T-helper 1 cell treated with Interleukin-12 subunit alpha and Interleukin-12 subunit beta and Interleukin-4 antibody, amounts not matched to agents 30 ng/mL and 1 ng/mL, for 36 hours (primary cell): ENCODE data around the gene MYCBPAP. TPM values are rescaled to one million over a fixed set of nuclear protein-coding genes. Genes with fewer than 3 reads are reported as not detected.
"Not testable (repeated sequence)": the region's sequence is repeated elsewhere in the genome, so short reads cannot be mapped to it uniquely, and the experiment has no call there.

Experiments
- intact Hi-C: fragments of 100-400 bp; cut with micrococcal nuclease; formaldehyde crosslinking; loops from one replicate; pipeline ENCODE4 v1.15.1; 2024
- total RNA-seq: library from RNA; stranded (reverse); gene quantifications from 2 replicates; pipeline ENCODE4 v1.2.3, GENCODE V29; 2022

Gene MYCBPAP
- total RNA-seq, 1 donor from 2014 or later, result 7.5 TPM

DNA sequence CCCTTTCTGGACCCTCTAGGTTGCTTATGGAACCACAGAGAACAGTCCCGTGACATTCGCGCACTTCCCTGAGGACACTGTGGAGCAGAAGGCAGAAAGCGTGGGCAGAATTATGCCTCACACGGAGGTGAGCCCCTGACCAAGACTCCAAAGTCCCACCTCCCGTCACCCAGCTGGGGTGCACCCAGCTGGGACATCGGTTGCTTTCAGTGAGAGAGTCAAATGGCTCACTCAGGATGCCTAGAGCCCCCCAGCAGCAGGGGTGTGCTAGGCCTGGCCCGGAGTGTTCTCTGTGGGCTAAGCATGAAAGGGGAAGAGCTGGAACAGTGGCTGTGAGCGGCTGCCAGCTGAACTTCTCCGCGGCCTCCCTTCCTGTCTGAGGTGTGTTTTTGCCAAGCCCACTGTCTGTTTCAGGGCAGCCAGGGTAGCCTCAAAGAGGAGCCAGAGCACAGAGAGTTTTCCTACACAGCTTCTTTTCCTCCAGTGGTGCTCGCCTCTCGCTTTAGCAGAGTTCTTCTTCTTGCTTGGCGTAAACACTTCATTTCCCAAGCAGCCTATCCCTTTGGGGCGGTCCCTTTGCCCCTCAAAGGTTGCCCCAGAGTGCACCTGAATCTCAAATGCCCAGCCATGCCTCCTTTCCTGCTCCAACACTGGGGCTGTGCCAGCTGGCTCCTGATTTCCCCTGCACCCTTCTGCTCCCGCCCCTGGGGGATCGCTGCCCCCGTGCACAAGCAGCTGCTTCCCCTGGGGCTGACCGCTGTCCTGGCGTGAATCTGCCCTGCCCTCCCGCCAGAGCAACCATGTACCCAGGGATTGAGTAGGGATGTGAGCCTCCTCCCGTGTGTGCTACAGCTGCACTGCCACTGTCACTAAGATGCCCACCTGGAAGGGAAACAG, 37.0 kb upstream of the MYCBPAP start:
- intact Hi-C loops, result no loop called here

DNA sequence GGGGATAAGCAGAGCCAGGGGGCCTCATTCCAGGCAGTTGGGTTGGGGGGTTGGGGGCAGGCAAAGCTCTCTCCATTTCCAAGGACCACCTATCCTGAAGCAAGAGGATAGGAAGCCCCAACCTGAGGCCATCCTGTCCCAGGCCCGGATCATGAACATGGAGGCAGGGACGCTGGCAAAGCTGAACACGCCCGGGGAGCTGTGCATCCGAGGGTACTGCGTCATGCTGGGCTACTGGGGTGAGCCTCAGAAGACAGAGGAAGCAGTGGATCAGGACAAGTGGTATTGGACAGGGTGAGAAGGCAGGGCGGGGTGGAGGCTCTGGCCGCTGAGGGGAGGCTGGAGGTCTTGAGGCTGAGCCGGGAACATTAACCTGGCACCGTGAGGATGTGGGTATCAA, 36.0 kb upstream of the MYCBPAP start:
- intact Hi-C loops, result no loop called here

DNA sequence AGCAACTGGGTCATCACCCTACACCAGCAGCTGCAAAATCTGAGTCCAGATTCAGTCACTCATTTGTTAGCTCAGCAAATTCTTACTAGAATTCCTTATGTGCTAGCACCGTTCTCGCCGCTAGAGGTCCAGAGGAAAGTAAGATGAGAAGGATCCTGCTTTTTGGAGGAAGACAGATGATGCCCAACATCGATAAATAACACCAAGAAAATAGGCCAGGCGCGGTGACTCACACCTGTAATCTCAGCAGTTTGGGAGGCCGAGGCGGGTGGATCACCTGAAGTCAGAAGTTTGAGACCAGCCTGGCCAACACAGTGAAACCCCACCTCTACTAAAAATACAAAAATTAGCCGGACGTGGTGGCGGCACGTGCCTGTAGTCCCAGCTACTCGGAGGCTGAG, 35.5 kb upstream of the MYCBPAP start:
- intact Hi-C loops, result not testable (repeated sequence)

GRCh38 chr17:50473901-50474300, 34.3 kb upstream of the MYCBPAP start:
- intact Hi-C loops, result no loop called here

DNA sequence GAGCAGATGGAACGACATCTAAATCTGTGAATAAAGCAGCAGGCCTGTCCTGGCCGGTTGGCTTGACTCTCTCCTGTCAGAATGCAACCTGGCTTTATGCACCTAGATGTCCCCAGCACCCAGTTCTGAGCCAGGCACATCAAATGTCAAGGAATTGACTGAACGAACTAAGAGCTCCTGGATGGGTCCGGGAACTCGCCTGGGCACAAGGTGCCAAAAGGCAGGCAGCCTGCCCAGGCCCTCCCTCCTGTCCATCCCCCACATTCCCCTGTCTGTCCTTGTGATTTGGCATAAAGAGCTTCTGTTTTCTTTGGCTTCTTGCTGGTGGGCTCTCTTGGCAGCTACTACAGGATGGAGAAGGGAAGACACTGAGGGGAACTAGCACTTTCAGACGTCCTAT, 33.7 kb upstream of the MYCBPAP start:
- intact Hi-C loops, result no loop called here

GRCh38 chr17:50475362-50475761, 32.9 kb upstream of the MYCBPAP start:
- intact Hi-C loops, result no loop called here

DNA sequence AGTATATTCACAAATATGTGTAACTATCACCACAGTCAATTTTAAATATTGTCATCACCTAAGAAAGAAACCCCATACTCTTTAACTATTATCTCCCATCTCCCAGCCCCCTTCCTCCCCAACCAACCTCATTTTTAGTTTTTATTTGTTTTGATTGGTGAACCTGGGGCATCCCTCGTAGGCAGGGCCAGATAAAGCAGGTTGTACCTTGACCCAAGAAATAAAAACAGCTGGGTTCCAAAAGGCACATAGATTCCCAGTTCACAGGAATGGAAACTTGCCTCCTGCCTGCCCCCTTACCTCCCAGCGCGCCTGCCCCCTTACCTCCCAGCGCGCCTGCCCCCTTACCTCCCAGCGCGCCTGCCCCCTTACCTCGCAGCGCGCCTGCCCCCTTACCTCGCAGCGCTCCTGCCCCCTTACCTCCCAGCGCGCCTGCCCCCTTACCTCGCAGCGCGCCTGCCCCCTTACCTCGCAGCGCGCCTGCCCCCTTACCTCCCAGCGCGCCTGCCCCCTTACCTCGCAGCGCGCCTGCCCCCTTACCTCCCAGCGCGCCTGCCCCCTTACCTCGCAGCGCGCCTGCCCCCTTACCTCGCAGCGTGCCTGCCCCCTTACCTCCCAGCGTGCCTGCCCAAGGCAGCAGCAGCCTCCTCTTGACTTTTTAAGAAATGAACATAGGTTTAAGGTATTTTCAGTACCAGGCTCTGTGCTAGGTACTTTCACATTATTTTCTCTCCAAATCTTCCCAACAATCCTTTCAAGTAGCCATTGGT, 32.3 kb upstream of the MYCBPAP start:
- intact Hi-C loops, result not testable (repeated sequence)

DNA sequence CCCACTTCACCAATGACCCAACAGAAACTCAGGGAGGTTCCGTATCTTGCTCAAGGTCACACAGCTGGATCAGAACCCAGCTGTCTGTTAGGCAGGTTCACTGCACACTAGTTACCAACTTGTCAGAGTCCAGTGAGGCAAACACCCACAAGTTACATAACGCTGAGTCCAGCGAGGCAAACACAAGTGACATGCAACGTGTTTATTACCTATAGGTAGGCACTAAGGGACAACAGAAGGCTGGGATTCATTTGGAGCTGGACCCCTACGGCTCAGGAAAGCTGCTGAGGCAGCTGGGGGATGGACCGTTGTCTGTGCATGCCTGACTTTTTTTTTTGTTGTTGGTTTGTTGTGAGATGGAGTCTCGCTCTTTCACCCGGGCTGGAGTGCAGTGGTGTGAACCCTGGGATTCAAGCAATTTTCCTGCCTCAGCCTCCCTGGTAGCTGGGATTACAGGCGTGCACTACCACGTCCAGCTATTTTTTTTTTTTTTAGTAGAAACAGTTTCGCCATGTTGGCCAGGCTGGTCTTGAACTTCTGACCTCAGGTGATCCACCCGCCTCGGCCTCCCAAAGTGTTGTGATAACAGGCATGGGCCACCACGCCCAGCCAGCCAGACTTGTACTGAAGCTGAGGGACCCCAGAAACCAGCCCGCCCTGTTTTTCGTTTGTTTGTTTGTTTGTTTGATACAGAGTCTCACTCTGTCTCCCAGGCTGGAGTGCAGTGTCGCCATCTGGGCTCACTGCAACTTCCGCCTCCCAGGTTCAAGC, 31.5 kb upstream of the MYCBPAP start:
- intact Hi-C loops, result no loop called here

- intact Hi-C loops, result loop anchor here (1.0 kb wide), 4 partner anchors 64 to 278 kb away; partner anchors contain the start of genes CACNA1G and LRRC59
Observed at GRCh38 chr17:50477976-50478375, 30.3 kb upstream of the MYCBPAP start.

- intact Hi-C loops, result loop anchor here (1.0 kb wide), 8 partner anchors 33 to 278 kb away; partner anchors contain the start of genes CACNA1G and LRRC59
Observed at GRCh38 chr17:50478391-50479381, 29.6 kb upstream of the MYCBPAP start, which contains the start of gene RSAD1. Gene RSAD1 (plus strand): TSS chr17:50478860. CDS start chr17:50478885, 25 bp downstream.

DNA sequence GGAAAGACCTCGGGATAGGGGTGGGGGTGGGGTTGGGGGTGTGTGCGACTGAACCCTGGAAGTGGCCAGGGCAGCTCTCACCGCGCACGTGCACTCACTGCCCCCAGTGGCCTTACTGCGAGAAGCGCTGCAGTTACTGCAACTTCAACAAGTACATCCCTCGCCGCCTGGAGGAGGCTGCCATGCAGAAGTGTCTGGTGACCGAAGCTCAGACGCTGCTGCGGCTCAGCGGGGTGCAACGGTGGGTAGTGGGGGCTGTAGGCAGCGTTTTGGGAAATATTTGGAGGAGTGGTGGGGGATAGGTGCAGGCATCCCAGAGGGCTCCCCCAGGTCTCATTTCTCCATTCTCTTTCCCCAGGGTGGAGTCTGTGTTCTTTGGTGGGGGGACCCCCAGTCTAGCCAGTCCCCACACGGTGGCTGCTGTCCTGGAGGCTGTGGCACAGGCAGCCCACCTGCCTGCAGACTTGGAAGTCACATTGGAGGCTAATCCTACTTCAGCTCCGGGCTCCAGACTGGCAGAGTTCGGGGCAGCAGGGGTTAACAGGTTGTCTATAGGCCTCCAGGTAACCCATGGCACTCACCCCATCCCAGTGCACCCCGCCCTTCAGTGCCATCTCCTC, 28.6 kb upstream of the MYCBPAP start:
- intact Hi-C loops, result loop anchor here (1.0 to 5.0 kb wide), 5 partner anchors 32 to 229 kb away; partner anchors contain the start of gene XYLT2

GRCh38 chr17:50480142-50480764, 28.0 kb upstream of the MYCBPAP start:
- intact Hi-C loops, result loop anchor here (5.0 kb wide), 1 partner anchor 133 kb away; the partner anchor contains the start of gene XYLT2

GRCh38 chr17:50480854-50481490, 27.3 kb upstream of the MYCBPAP start:
- intact Hi-C loops, result loop anchor here (5.0 kb wide), 1 partner anchor 134 kb away; the partner anchor contains the start of gene XYLT2

- intact Hi-C loops, result loop anchor here (1.0 to 5.0 kb wide), 7 partner anchors 23 to 361 kb away; partner anchors contain the start of genes CACNA1G, SPATA20 and XYLT2
Observed at GRCh38 chr17:50481648-50482047, 26.6 kb upstream of the MYCBPAP start.

DNA sequence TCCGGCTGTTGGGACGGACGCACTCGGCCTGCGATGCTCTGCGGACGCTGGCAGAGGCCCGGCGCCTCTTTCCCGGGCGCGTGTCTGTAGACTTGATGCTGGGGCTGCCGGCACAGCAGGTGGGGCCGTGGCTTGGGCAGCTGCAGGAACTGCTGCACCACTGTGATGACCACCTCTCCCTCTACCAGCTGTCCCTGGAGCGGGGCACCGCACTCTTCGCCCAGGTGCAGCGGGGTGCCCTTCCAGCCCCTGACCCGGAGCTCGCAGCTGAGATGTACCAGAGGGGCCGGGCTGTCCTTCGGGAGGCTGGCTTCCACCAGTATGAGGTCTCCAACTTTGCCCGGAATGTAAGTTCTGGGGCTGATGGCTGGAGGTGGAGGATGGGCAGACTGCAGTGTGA, 26.1 kb upstream of the MYCBPAP start:
- intact Hi-C loops, result loop anchor here (1.0 to 5.0 kb wide), 7 partner anchors 22 to 360 kb away; partner anchors contain the start of genes CACNA1G, SPATA20 and XYLT2

GRCh38 chr17:50482516-50482915, 25.7 kb upstream of the MYCBPAP start:
- intact Hi-C loops, result loop anchor here (1.0 to 5.0 kb wide), 7 partner anchors 22 to 360 kb away; partner anchors contain the start of genes CACNA1G, SPATA20 and XYLT2

DNA sequence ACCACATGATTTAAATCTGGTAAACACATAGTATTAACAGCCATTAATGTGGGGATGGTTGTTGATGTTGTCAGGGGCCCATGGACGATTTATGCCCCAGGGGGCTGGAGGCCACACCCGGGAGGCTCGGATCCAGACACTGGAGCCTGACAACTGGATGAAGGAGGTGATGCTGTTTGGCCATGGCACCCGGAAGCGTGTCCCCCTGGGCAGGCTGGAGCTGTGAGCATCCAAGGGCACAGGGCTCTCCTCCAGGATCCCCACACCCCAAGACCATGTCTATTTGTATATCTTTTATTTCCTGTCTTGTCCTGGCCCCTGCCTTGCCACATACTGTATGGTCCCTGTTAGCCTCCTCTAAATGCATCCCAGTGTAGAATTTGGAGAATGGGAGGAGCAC, 25.0 kb upstream of the MYCBPAP start:
- intact Hi-C loops, result loop anchor here (5.0 kb wide), 1 partner anchor 136 kb away; the partner anchor contains the start of gene XYLT2
